ENCODE data around the gene KIF5A.

KIF5A gene

GRCh38 chr12:57632958-57633840, 83.4 kb downstream of the KIF5A start, which contains the start of gene B4GALNT1:
B4GALNT1 (minus strand) TSS chr12:57633201; CDS start chr12:57632132, 1,069 bp downstream.
- ChIA-PET POLR2A (ENCODE audit: low non-redundant PET) (no interaction called here), CTCF (interaction anchor here (0.5 to 4.0 kb wide), 31 partner anchors 9 to 1688 kb away, joined by 3 to 17 read pairs (median 3); partner anchors contain the start of gene TSPAN31)
- DNase-seq (ENCODE audit: low spot score), result peak; percentile 69
- TF ChIP-seq CTCF (conservative IDR thresholded peaks at IDR 0.05; ENCODE audit: low read depth), result peak; percentile 96
- peak within 1 kb of the TSS; percentile 44 for H3K27ac ChIP-seq

Data from RWPE1 (cell line).